HUES48 (cell line): ENCODE measurements around the gene SLC6A8.
"Not testable (repeated sequence)": the region's sequence is repeated elsewhere in the genome, so short reads cannot be mapped to it uniquely, and the experiment has no call there.

ENCODE experiments used
- H3K27ac ChIP-seq: one replicate; pipeline ENCODE4 v1.7.0; 2013; ENCODE audit warnings: low read depth, low read length, inconsistent platforms
- H3K27me3 ChIP-seq: 2 replicates; pipeline ENCODE4 v1.6.1; 2013; ENCODE audit warnings: mild to moderate bottlenecking, low read length; ENCODE audit not compliant: control insufficient read depth, insufficient read depth
- H3K36me3 ChIP-seq: 2 replicates; pipeline ENCODE4 v1.6.1; 2013; ENCODE audit warnings: low read length; ENCODE audit not compliant: control insufficient read depth, insufficient read depth
- H3K4me1 ChIP-seq: 2 replicates; pipeline ENCODE4 v1.6.1; 2013; ENCODE audit warnings: mild to moderate bottlenecking, low read length; ENCODE audit not compliant: control insufficient read depth, insufficient read depth
- H3K4me3 ChIP-seq: 2 replicates; pipeline ENCODE4 v1.5.1; 2013; ENCODE audit warnings: mild to moderate bottlenecking, low read depth, low read length
- H3K9ac ChIP-seq: 2 replicates; pipeline ENCODE4 v1.6.1; 2013; ENCODE audit warnings: mild to moderate bottlenecking, low read depth, low read length, moderate library complexity
- H3K9me3 ChIP-seq: 2 replicates; pipeline ENCODE4 v1.6.1; 2013; ENCODE audit warnings: low read length; ENCODE audit not compliant: control insufficient read depth, insufficient read depth

Gene SLC6A8

DNA sequence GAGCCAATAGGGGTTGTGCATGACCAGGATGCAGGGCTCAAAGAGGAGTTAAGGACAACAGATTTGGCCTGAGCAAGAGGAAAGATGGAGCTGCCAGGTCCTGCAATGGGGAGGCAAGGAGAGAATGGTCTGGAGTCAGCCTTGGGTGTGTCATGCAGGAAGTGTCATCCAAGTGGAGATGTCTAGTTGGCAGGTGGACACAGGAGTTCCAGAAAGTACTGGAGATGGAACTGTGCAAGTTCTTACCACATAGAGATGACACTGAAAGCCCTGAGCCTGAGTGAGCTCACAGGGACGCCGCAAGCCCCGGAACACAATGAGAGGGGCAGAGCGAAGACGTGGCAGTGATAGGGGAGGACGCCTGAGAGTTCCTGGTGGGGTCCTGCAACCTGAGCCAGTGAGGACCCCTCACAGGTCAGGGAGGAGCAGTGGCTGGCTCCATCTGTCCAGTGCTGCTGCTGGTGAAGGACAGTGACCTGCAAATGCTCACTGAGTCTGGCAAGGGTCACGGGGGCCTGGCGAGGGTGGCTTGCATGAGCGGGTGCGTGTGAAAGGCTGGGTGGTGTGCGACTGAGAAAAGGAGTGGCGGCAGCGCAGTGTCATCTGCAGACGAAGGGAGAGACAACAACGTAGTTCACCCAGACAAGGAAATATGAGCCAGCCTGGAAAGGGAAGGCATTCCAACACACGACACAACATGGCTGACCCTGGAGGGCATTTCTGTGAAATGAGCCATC lies 9.4 kb downstream of the SLC6A8 start:
- H3K27ac ChIP-seq, H3K4me1 ChIP-seq, H3K4me3 ChIP-seq, H3K9ac ChIP-seq, H3K27me3 ChIP-seq: not testable (repeated sequence)
- H3K36me3 ChIP-seq: peaks cover 32% of the 10 kb centered on the region
- H3K9me3 ChIP-seq: peaks cover 12% of the 10 kb centered on the region; the same call in 1 of the 2 replicates

DNA sequence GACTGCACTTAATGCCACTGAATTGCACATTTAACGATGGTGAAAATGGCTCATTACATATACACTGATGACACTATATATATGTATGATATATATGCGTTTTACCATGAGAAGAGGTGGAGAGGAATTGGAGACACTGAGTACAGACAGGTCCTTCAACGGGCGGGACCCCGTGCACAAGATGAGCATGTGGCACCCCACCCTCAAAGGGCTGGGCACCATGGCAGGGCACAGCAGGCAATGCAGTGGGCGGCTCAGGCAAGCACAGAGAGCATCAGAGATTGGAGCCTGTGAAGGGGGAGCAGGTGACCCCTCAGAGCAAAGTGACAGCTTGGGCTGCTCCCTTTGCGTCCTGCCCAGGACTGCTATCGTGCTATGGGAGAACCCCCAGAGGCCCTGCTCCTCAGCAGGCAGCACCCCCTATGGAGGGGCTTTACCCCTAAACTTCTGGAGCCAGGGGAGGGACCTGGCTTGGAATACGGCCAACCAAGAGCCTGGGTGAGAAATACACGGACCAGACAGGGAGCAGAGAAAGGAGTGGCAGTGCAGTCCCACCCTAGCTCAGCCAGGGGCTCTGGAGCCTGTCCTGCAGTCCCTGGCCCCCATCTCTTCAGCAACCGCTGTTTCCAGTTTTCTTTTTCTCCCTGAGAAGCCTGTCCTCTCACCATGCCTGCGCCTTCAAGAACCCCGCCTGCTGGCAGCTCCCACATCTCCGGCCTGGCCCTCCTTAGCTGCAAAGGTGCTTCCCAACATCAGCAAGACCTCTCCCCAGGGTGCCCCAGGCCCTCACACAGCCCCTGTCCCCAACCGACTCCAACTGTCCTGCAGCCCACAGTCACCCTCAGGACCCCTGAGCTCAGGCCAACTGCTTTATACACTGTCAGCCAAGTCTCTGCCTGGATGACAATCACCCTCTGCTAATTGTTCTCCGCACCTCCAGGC lies 10.5 kb downstream of the SLC6A8 start:
- Histone ChIP-seq H3K4me3 (no peak overlapping the region), H3K27ac (no peak overlapping the region), H3K9ac (no peak overlapping the region), H3K27me3 (no peaks in the 10 kb centered on the region), H3K4me1 (no peaks in the 10 kb centered on the region), H3K9me3 (peaks cover 16% of the 10 kb centered on the region; the same call in 1 of the 2 replicates), H3K36me3 (peaks cover 33% of the 10 kb centered on the region)

DNA sequence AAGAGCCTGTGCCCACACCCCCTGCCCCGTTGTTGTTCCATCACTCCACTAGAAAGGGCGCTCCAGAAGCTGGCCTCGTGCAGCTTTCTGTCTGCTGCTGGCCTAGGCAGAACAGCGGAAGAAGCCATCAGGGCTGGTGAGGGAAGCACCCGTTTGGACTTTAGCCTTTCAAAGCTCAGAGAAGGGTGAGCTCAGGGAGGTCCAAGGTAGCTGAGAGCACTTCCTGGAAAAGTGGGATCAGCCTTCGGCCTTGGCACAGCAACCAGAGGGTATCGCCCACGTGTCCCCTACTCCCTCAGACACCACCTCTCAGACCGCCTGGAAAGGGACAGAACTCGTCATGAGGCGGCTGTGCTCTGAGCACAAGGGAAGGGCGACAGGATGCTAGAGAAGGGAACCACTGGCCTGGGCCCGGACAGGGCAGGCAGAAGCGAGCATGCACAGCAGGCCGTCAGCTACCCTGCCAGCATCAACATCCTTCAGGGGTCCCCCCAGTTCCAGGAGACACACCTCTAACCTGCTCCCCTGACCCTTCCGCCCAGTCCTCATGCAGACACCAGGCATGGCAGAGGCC lies 11.6 kb downstream of the SLC6A8 start:
- not testable (repeated sequence) for H3K4me1 ChIP-seq, H3K27ac ChIP-seq, H3K9ac ChIP-seq, H3K27me3 ChIP-seq, H3K4me3 ChIP-seq
- peaks cover 16% of the 10 kb centered on the region; the same call in 1 of the 2 replicates for H3K9me3 ChIP-seq
- peaks cover 41% of the 10 kb centered on the region for H3K36me3 ChIP-seq

DNA sequence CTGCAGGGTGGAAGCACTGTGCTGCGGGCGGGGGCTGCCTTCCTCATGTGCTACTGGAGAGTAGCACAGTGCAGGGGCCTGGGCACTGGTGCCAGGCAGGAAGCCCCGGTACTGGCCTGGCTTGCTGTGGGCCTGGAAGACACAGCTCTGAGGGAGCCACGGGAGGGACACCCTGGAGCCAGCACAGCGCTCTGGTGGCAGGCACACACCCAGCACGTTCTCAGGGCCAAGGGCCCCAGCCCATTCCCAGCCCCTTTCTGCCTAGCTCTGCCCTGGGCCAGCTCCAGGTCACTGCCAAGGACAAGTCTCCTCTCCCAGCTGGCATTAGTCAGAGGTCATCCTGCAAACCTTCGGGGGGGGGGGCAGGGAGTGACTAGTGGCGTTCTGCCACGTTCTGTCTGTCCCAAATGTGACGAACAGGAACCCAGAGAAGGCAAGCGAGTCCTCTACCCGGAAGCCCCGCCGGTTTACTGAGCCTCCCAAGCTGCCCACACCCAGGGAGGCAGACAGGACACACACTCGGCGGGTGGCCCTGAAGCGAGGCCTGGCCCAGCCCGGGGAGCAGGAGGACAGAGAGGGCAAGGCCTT lies 12.2 kb downstream of the SLC6A8 start:
- H3K27ac ChIP-seq, H3K9ac ChIP-seq, H3K27me3 ChIP-seq, H3K4me3 ChIP-seq, H3K4me1 ChIP-seq: not testable (repeated sequence)
- peaks cover 46% of the 10 kb centered on the region for H3K36me3 ChIP-seq
- H3K9me3 ChIP-seq: peaks cover 16% of the 10 kb centered on the region; the same call in 1 of the 2 replicates

DNA sequence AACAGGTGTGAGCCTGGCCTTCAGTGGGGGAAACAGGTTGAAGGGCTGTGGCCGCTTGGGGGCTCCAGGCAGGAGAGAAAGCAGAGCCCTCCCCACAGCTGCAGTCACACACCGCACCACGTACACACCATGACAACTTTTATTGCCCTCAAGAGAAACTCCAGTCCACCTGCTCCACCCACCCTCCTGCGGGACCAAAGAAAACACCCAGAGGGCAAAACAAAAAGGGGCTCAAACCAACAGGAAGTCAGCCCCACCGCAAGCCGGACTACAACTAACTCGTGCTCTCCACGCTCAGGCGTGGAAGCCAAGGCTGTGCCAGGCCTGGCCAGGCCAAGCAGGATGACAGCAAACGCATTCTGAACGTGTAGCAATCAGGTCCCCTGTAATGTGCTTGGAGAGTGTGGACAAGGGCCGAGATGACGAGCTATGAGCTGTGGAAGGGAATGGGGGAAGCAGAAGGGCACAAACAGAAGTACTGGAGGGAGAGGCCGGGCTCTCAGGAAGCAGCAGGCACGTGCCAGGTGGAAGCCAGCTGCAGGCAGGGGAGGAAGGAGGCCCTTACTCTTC lies 12.7 kb downstream of the SLC6A8 start:
- Histone ChIP-seq H3K9ac (no peak overlapping the region), H3K4me3 (no peak overlapping the region), H3K27ac (no peak overlapping the region), H3K27me3 (no peaks in the 10 kb centered on the region), H3K4me1 (no peaks in the 10 kb centered on the region), H3K9me3 (peaks cover 16% of the 10 kb centered on the region; the same call in 1 of the 2 replicates), H3K36me3 (peaks cover 46% of the 10 kb centered on the region)

DNA sequence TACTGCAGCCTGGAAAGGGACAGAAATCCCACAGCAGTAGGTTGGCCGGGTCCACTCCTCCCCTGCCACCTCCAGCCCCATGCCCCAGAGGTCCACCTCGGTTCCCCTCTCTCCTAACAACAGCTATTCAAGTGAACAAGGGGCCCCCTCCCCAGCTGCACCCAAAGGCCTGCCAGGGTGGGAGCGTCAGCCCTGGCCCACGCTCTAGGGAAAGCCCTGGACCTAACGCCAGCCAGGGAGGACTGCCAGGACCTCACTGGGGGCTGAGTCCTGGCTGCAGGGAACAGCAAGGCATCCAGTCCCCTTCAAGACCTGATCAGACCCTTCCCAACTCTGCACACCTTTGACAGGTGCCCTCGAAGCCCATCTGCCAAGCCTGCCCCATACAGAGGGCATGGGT lies 13.2 kb downstream of the SLC6A8 start:
- H3K36me3 ChIP-seq: peaks cover 41% of the 10 kb centered on the region
- no peaks in the 10 kb centered on the region for H3K4me1 ChIP-seq
- H3K4me3 ChIP-seq: no peak overlapping the region
- no peak overlapping the region for H3K27ac ChIP-seq
- no peaks in the 10 kb centered on the region for H3K27me3 ChIP-seq
- H3K9ac ChIP-seq: no peak overlapping the region
- peaks cover 19% of the 10 kb centered on the region; the same call in 1 of the 2 replicates for H3K9me3 ChIP-seq

DNA sequence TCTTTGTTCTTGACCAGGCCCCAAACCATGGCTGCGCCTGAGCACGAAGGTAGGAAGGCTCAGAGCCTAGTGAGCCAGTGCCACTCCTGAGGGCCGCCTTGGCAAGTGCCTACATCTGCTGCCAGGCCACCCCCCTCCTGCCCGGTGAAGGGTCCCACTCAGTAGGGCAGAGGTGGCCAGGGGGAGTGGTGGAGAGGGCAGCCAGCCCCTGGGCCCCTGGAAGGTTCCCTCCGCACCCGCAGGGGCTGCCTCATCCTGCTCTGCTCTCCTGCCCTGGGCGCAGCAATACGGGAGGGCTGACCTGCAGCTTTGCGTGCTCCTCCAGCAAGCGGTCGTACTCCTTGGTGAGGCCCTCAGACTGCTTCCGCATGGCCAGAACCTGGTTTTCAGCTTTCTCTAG lies 14.0 kb downstream of the SLC6A8 start:
- H3K27me3 ChIP-seq: no peaks in the 10 kb centered on the region
- no peak overlapping the region for H3K27ac ChIP-seq
- H3K4me3 ChIP-seq: no peak overlapping the region
- H3K36me3 ChIP-seq: peaks cover 39% of the 10 kb centered on the region
- H3K4me1 ChIP-seq: no peaks in the 10 kb centered on the region
- H3K9me3 ChIP-seq: peaks cover 19% of the 10 kb centered on the region; the same call in 1 of the 2 replicates
- no peak overlapping the region for H3K9ac ChIP-seq

DNA sequence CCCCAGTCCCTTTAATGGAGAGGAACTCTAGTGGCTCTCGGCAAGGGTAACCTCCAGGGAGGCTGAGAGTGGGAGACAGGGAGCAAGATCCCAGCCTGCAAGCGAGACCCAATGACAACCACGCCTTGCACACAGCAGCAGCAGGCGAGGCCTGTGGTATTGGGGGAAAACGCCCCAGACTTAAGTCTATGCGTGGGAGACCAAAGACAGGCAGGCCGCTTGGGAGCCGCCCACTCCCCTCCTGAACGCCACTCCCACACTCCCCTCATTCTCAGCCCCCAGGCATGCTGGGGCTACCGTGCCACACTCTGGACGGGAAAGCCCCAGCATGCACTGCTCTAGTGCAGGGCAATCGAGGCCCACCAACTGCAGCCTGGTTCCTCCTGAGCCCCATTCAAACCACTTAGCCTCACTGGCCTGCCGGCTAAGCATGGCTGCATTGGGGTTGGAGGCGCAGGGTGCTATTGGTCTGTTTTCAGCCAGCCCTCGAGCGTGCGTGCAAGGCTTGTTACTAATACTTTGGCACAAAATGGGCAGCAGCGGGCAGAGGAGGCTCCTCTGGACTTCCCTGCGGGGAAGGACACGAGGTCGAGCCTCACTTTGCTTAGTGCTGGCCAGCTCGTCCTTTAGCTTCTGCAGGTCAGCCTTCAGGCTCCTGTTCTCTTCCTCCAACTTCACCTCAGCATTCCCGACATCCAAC lies 14.8 kb downstream of the SLC6A8 start:
- Histone ChIP-seq H3K27me3 (no peaks in the 10 kb centered on the region), H3K4me3 (no peak overlapping the region), H3K4me1 (no peaks in the 10 kb centered on the region), H3K36me3 (peaks cover 39% of the 10 kb centered on the region), H3K9ac (no peak overlapping the region), H3K9me3 (peaks cover 17% of the 10 kb centered on the region; the same call in 1 of the 2 replicates), H3K27ac (no peak overlapping the region)

DNA sequence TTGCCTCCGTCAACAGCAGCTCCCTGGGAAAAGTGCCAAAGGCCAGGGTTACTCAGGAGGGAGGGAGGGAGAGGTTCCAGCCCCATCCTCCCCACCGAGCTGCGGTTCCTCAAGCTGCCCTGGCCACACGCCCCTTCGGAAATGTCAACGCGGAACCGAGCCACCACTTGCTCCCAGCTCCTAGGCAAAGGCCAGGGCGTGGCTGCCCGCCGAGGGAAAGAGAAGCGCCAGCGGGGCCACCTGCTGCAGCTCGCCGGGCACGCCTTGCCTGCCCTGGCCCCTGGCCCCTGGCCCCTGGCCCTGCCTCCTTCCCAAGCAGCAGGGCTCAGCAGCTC lies 15.3 kb downstream of the SLC6A8 start:
- Histone ChIP-seq H3K36me3 (peaks cover 39% of the 10 kb centered on the region), H3K4me3 (no peak overlapping the region), H3K9ac (no peak overlapping the region), H3K27ac (no peak overlapping the region), H3K4me1 (no peaks in the 10 kb centered on the region), H3K27me3 (no peaks in the 10 kb centered on the region), H3K9me3 (peaks cover 17% of the 10 kb centered on the region)

DNA sequence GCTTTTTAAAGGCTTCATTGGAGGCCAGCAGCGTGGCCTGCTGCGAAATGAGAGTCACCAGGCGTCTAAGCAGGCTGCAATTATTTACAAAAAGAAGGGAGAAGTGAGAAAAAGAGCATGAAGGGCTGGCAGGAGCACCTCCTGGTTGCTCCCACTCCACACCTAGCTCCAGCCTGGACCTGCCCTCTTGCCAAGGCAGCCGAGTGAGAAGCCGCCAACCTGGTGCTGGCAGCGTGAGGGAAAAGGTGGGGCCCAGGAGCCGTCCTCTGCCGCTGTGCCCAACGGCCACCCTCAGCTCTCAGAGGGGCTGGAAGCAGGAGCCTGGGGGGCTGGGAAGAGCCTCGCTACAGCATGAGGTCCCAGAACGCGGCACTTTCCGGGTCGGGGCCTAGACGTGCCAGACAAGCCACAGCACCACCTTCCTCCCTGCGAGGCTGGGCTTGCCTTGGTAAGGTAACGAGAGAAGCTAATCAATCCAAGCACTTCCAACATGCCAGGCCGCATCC lies 16.3 kb downstream of the SLC6A8 start:
- H3K9ac ChIP-seq: no peak overlapping the region
- H3K4me3 ChIP-seq: no peak overlapping the region
- no peaks in the 10 kb centered on the region for H3K27me3 ChIP-seq
- H3K27ac ChIP-seq: no peak overlapping the region
- no peaks in the 10 kb centered on the region for H3K4me1 ChIP-seq
- H3K9me3 ChIP-seq: peaks cover 17% of the 10 kb centered on the region
- peaks cover 39% of the 10 kb centered on the region for H3K36me3 ChIP-seq
